Stimulated activated memory B cell treated with anti-CD40 and anti-IgM and Interleukin-4, amounts not matched to agents 10 μg/mL and 1 μg/mL and 100 μg/mL, for 72 hours (primary cell): ENCODE measurements around the gene AP2A2.

ENCODE experiments used
- ATAC-seq: fragments of 150-1000 bp; cut with Tn5 transposase; 2 replicates; pipeline ENCODE4 v1.10.0; 2021
- H3K27ac Mint-ChIP-seq: one replicate; pipeline ENCODE4 v1.8.0; 2022; ENCODE audit warnings: mild to moderate bottlenecking, mixed read lengths
- H3K27me3 Mint-ChIP-seq: one replicate; pipeline ENCODE4 v1.8.0; 2022; ENCODE audit warnings: mixed read lengths
- H3K36me3 Mint-ChIP-seq: one replicate; pipeline ENCODE4 v1.8.0; 2022; ENCODE audit warnings: mixed read lengths
- H3K4me1 Mint-ChIP-seq: one replicate; pipeline ENCODE4 v1.8.0; 2022; ENCODE audit warnings: mixed read lengths
- H3K4me3 Mint-ChIP-seq: one replicate; pipeline ENCODE4 v1.8.0; 2022; ENCODE audit warnings: mild to moderate bottlenecking, moderate library complexity, mixed read lengths
- H3K9me3 Mint-ChIP-seq: one replicate; pipeline ENCODE4 v1.8.0; 2022; ENCODE audit warnings: mixed read lengths

Gene AP2A2

GRCh38 chr11:1040428-1041148 is 114.9 kb downstream of the AP2A2 start:
- no peak for ATAC-seq
- H3K27me3 Mint-ChIP-seq = peaks cover 48% of the 10 kb centered on the region

GRCh38 chr11:1041149-1041467 is 115.4 kb downstream of the AP2A2 start:
- Mint-ChIP-seq H3K36me3 (no peaks in the 10 kb centered on the region), H3K27ac (no peak overlapping the region), H3K4me1 (no peaks in the 10 kb centered on the region), H3K9me3 (peaks cover 5% of the 10 kb centered on the region), H3K4me3 (no peak overlapping the region), H3K27me3 (peaks cover 48% of the 10 kb centered on the region)
- no peak for ATAC-seq

More at GRCh38 chr11:1040428-1041148, 114.9 kb downstream of the AP2A2 start:
- Mint-ChIP-seq H3K4me1 (no peaks in the 10 kb centered on the region), H3K4me3 (no peak overlapping the region), H3K36me3 (no peaks in the 10 kb centered on the region), H3K9me3 (peaks cover 5% of the 10 kb centered on the region), H3K27ac (no peak overlapping the region)

- H3K36me3 Mint-ChIP-seq = no peaks in the 10 kb centered on the region
- ATAC-seq = no peak
- no peak overlapping the region for H3K4me3 Mint-ChIP-seq
- peaks cover 49% of the 10 kb centered on the region for H3K27me3 Mint-ChIP-seq
- H3K9me3 Mint-ChIP-seq = peaks cover 5% of the 10 kb centered on the region
- no peak overlapping the region for H3K27ac Mint-ChIP-seq
- no peaks in the 10 kb centered on the region for H3K4me1 Mint-ChIP-seq
These were observed 115.8 kb downstream of the AP2A2 start for GRCh38 chr11:1041471-1041870.

GRCh38 chr11:1041936-1042608 is 116.4 kb downstream of the AP2A2 start:
- Mint-ChIP-seq H3K4me1 (no peaks in the 10 kb centered on the region), H3K27ac (no peak overlapping the region), H3K36me3 (no peaks in the 10 kb centered on the region), H3K9me3 (peaks cover 5% of the 10 kb centered on the region), H3K27me3 (peaks cover 55% of the 10 kb centered on the region), H3K4me3 (no peak overlapping the region)
- ATAC-seq = no peak

GRCh38 chr11:1042626-1043562 is 117.2 kb downstream of the AP2A2 start:
- Mint-ChIP-seq H3K36me3 (no peaks in the 10 kb centered on the region), H3K9me3 (peaks cover 5% of the 10 kb centered on the region), H3K4me3 (no peak overlapping the region), H3K27ac (no peak overlapping the region), H3K27me3 (peaks cover 62% of the 10 kb centered on the region), H3K4me1 (no peaks in the 10 kb centered on the region)
- ATAC-seq = no peak

GRCh38 chr11:1043563-1044096 is 118.0 kb downstream of the AP2A2 start:
- H3K36me3 Mint-ChIP-seq = no peaks in the 10 kb centered on the region
- H3K27me3 Mint-ChIP-seq = peaks cover 64% of the 10 kb centered on the region
- H3K4me3 Mint-ChIP-seq = no peak overlapping the region
- no peak for ATAC-seq
- no peaks in the 10 kb centered on the region for H3K4me1 Mint-ChIP-seq
- H3K27ac Mint-ChIP-seq = no peak overlapping the region
- H3K9me3 Mint-ChIP-seq = peaks cover 5% of the 10 kb centered on the region

- no peak overlapping the region for H3K4me3 Mint-ChIP-seq
- peaks cover 69% of the 10 kb centered on the region for H3K27me3 Mint-ChIP-seq
- H3K9me3 Mint-ChIP-seq = peaks cover 5% of the 10 kb centered on the region
- H3K4me1 Mint-ChIP-seq = no peaks in the 10 kb centered on the region
- H3K27ac Mint-ChIP-seq = no peak overlapping the region
- no peaks in the 10 kb centered on the region for H3K36me3 Mint-ChIP-seq
- ATAC-seq = no peak
These were observed 118.5 kb downstream of the AP2A2 start for GRCh38 chr11:1044160-1044559.

- Mint-ChIP-seq H3K27ac (no peak overlapping the region), H3K27me3 (peaks cover 78% of the 10 kb centered on the region), H3K4me1 (peaks cover 7% of the 10 kb centered on the region), H3K4me3 (no peak overlapping the region), H3K36me3 (no peaks in the 10 kb centered on the region), H3K9me3 (peaks cover 5% of the 10 kb centered on the region)
- no peak for ATAC-seq
These were observed 122.0 kb downstream of the AP2A2 start for GRCh38 chr11:1047595-1048156.

- Mint-ChIP-seq H3K36me3 (no peaks in the 10 kb centered on the region), H3K27me3 (peaks cover 72% of the 10 kb centered on the region), H3K4me3 (no peak overlapping the region), H3K9me3 (peaks cover 5% of the 10 kb centered on the region), H3K27ac (no peak overlapping the region), H3K4me1 (peaks cover 7% of the 10 kb centered on the region)
- no peak for ATAC-seq
These were observed 122.9 kb downstream of the AP2A2 start for GRCh38 chr11:1048375-1049070.

GRCh38 chr11:1049071-1049405 is 123.4 kb downstream of the AP2A2 start:
- Mint-ChIP-seq H3K27ac (no peak overlapping the region), H3K9me3 (peaks cover 5% of the 10 kb centered on the region), H3K4me1 (peaks cover 7% of the 10 kb centered on the region)

GRCh38 chr11:1049431-1049891 is 123.8 kb downstream of the AP2A2 start:
- Mint-ChIP-seq H3K36me3 (no peaks in the 10 kb centered on the region), H3K27ac (no peak overlapping the region), H3K27me3 (peaks cover 72% of the 10 kb centered on the region), H3K4me1 (peaks cover 7% of the 10 kb centered on the region), H3K4me3 (no peak overlapping the region), H3K9me3 (peaks cover 5% of the 10 kb centered on the region)
- ATAC-seq = no peak

More at GRCh38 chr11:1049071-1049405, 123.4 kb downstream of the AP2A2 start:
- Mint-ChIP-seq H3K4me3 (no peak overlapping the region), H3K27me3 (peaks cover 73% of the 10 kb centered on the region), H3K36me3 (no peaks in the 10 kb centered on the region)
- ATAC-seq = no peak

- peaks cover 72% of the 10 kb centered on the region for H3K27me3 Mint-ChIP-seq
- no peak overlapping the region for H3K27ac Mint-ChIP-seq
- H3K4me3 Mint-ChIP-seq = no peak overlapping the region
- H3K36me3 Mint-ChIP-seq = no peaks in the 10 kb centered on the region
- no peak for ATAC-seq
- H3K4me1 Mint-ChIP-seq = peaks cover 7% of the 10 kb centered on the region
- H3K9me3 Mint-ChIP-seq = peaks cover 2% of the 10 kb centered on the region
These were observed 124.4 kb downstream of the AP2A2 start for GRCh38 chr11:1049911-1050580.

- Mint-ChIP-seq H3K36me3 (no peaks in the 10 kb centered on the region), H3K27ac (no peak overlapping the region), H3K4me3 (no peak overlapping the region), H3K4me1 (peaks cover 7% of the 10 kb centered on the region), H3K9me3 (no peaks in the 10 kb centered on the region), H3K27me3 (peaks cover 74% of the 10 kb centered on the region)
- ATAC-seq = peak; percentile 91
These were observed 125.1 kb downstream of the AP2A2 start for GRCh38 chr11:1050581-1051355.
